PC-3 (cell line): Measurements from ENCODE around the gene SULT1A1.

Experiments
- EZH2 ChIP-seq: fragments of 300-600 bp; sonication (generic); IDR thresholded peaks from one replicate; pipeline ENCODE4 v1.6.1; 2017; ENCODE audit warnings: antibody characterized with exemption, mild to moderate bottlenecking, low read length; ENCODE audit not compliant: unreplicated experiment
- TF ChIP-seq, protein P1 (sequence below): fragments of 300-600 bp; sonication (generic); conservative IDR thresholded peaks from 2 replicates; pipeline ENCODE4 v1.5.1; 2017; ENCODE audit warnings: antibody characterized with exemption, low read depth, mild to moderate bottlenecking, low read length

DNA sequence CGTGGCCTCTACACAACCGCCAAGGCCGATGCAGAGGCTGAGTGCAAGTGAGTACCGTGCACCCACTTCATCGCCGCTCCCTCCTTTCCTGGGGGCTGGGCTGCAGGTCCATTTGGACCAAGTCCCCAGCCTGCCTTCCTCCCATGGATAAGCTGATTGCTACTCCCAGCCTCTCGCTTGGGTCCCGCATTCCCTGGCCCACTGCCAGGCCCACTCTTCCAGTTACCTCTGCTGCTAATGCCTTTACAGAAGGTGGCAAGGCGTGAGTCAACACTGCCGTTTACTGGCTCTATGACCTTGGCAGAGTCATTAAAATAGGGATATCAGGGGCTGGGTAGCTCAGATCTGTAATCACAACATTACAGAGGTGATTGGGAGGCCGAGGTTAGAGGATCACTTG is 24.2 kb downstream of the SULT1A1 start:
- TF ChIP-seq, protein P1, sequence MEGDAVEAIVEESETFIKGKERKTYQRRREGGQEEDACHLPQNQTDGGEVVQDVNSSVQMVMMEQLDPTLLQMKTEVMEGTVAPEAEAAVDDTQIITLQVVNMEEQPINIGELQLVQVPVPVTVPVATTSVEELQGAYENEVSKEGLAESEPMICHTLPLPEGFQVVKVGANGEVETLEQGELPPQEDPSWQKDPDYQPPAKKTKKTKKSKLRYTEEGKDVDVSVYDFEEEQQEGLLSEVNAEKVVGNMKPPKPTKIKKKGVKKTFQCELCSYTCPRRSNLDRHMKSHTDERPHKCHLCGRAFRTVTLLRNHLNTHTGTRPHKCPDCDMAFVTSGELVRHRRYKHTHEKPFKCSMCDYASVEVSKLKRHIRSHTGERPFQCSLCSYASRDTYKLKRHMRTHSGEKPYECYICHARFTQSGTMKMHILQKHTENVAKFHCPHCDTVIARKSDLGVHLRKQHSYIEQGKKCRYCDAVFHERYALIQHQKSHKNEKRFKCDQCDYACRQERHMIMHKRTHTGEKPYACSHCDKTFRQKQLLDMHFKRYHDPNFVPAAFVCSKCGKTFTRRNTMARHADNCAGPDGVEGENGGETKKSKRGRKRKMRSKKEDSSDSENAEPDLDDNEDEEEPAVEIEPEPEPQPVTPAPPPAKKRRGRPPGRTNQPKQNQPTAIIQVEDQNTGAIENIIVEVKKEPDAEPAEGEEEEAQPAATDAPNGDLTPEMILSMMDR: no peak
- TF ChIP-seq EZH2: no peak
